ENCODE results near the gene ABCG5. TPM values are rescaled to one million over a fixed set of nuclear protein-coding genes. Genes with fewer than 3 reads are reported as not detected.

The ABCG5 gene
- total and polyA plus RNA-seq, 2 of the 4 experiments (the other 2 are of a cell fraction): not detected

- TF ChIP-seq RFX5 (IDR thresholded peaks at IDR 0.05; ENCODE audit: low read depth, low read length) (no peak), RAD21 (IDR thresholded peaks at IDR 0.05; ENCODE audit: low read length) (no peak)
Measured at GRCh38 chr2:43773876-43774613, 64.6 kb downstream of the ABCG5 start, which contains the start of gene DYNC2LI1 (continued).

- Histone ChIP-seq H3K36me3 (ENCODE audit: control insufficient read depth, insufficient read depth, low read length) (peaks cover 3% of the 10 kb centered on the region), H2BK15ac (ENCODE audit: low read depth, low read length) (no peak overlapping the region), H2BK120ac (ENCODE audit: low read depth, low read length) (no peak overlapping the region), H3K4ac (ENCODE audit: low read depth, low read length) (no peak overlapping the region), H4K5ac (ENCODE audit: low read depth, low read length) (no peak overlapping the region), H2BK5ac (ENCODE audit: low read depth, low read length, poor library complexity, severe bottlenecking) (no peak overlapping the region), H3K27me3 (ENCODE audit: control insufficient read depth, insufficient read depth, low read length) (no peaks in the 10 kb centered on the region), H3K4me3 (ENCODE audit: insufficient read depth, low read depth, low read length) (no peak overlapping the region), H3K27ac (ENCODE audit: insufficient read depth, low read length) (no peak overlapping the region), H4K8ac (ENCODE audit: low read depth in 2 of 2, low read length in 2 of 2) (no peak overlapping the region), H3K9ac (ENCODE audit: low read depth, low read length) (no peak overlapping the region), H3K4me1 (ENCODE audit: control insufficient read depth, insufficient read depth, low read length) (no peaks in the 10 kb centered on the region; the same call in 1 of the 2 replicates), H4K91ac (ENCODE audit: insufficient read depth, low read depth, low read length) (no peak overlapping the region), H2AK5ac (ENCODE audit: low read depth, low read length) (no peak overlapping the region), H2AFZ (replicated peaks; ENCODE audit: low read length, poor library complexity) (no peak overlapping the region), H3K79me1 (ENCODE audit: low read depth in 1 of 2, low read length in 2 of 2) (no peaks in the 10 kb centered on the region), H2AK9ac (replicated peaks; ENCODE audit: low read depth, low read length, poor library complexity) (no peak overlapping the region), H3K9me3 (ENCODE audit: control insufficient read depth, insufficient read depth, low read length) (no peaks in the 10 kb centered on the region), H3K18ac (ENCODE audit: low read depth, low read length) (no peak overlapping the region), H3K56ac (ENCODE audit: extremely low read depth, insufficient read depth, low read length) (no peak overlapping the region), H3K9me1 (ENCODE audit: insufficient read depth, low read length) (no peaks in the 10 kb centered on the region; the same call in 1 of the 2 replicates), H3K23ac (ENCODE audit: low read depth, low read length) (no peak overlapping the region), H3K14ac (replicated peaks; ENCODE audit: low read depth, low read length) (no peak overlapping the region), H2BK20ac (ENCODE audit: low read depth, low read length) (no peak overlapping the region), H3K4me2 (ENCODE audit: low read depth, low read length) (no peak overlapping the region), H4K20me1 (ENCODE audit: insufficient read depth, low read length) (no peaks in the 10 kb centered on the region)
- DNase-seq: no peak
- CTCF ChIA-PET: no interaction called here
- in situ Hi-C loops (cut with MboI; ENCODE audit: low sequenced_read_pairs): no loop called here
- intact Hi-C loops (cut with micrococcal nuclease): no loop called here
- BruUV-seq (replicated peaks): no TSS peak
- dilution Hi-C loops (cut with HindIII; ENCODE audit: low sequenced_read_pairs, unreplicated experiment): no loop called here
- POLR2A ChIA-PET (ENCODE audit: unreplicated experiment): no interaction called here
- WGBS, 2 experiments (ENCODE audit: extremely low coverage in 2 of 2, insufficient read length in 1 of 2): 100% methylated on average over 1 of the region's 4 CpGs; no CpG with 5 or more reads in 1 of the 2 experiments
- no peak for ATAC-seq (ENCODE audit: low read depth)
- TF ChIP-seq CTCF (conservative IDR thresholded peaks at IDR 0.05; ENCODE audit: low read depth, low read length) (no peak), RCOR1 (IDR thresholded peaks at IDR 0.05; ENCODE audit: insufficient replicate concordance, low read length) (no peak), FOS (IDR thresholded peaks at IDR 0.05; ENCODE audit: low read depth, low read length) (no peak), BHLHE40 (IDR thresholded peaks at IDR 0.05; ENCODE audit: low read depth, low read length) (no peak), MXI1 (IDR thresholded peaks at IDR 0.05; ENCODE audit: borderline replicate concordance, low read depth, low read length) (no peak), CEBPB (IDR thresholded peaks at IDR 0.05; ENCODE audit: low read depth, low read length) (no peak), ELK1 (IDR thresholded peaks at IDR 0.05; ENCODE audit: borderline replicate concordance, low read depth, low read length) (no peak), RFX5 (IDR thresholded peaks at IDR 0.05; ENCODE audit: low read depth, low read length) (no peak), NFE2L2 (IDR thresholded peaks at IDR 0.05; ENCODE audit: low read depth, low read length) (no peak), CHD1 (IDR thresholded peaks at IDR 0.05; ENCODE audit: low read depth, low read length) (no peak), POLR2A (IDR thresholded peaks at IDR 0.05; ENCODE audit: low read depth, low read length) (no peak), MAZ (IDR thresholded peaks at IDR 0.05; ENCODE audit: borderline replicate concordance, low read depth, low read length) (no peak), RAD21 (IDR thresholded peaks at IDR 0.05; ENCODE audit: low read length) (no peak), SMC3 (IDR thresholded peaks at IDR 0.05; ENCODE audit: low read depth, low read length) (no peak)
Measured at GRCh38 chr2:43766006-43766405, 72.6 kb downstream of the ABCG5 start.

Data from IMR-90 (cell line).